Astrocyte of the cerebellum (primary cell): ENCODE measurements around the gene VTI1A.
"Not testable (repeated sequence)": the region's sequence is repeated elsewhere in the genome, so short reads cannot be mapped to it uniquely, and the experiment has no call there.

Experiments used
- DNase-seq: peaks from one replicate; pipeline ENCODE4 v3.0.0-alpha.2; 2011; ENCODE audit warnings: low read depth
- H3K4me3 ChIP-seq: 2 replicates; pipeline ENCODE4 v1.5.1; 2011; ENCODE audit warnings: mild to moderate bottlenecking, low read depth, low read length, moderate library complexity
- CTCF ChIP-seq: IDR thresholded peaks from 2 replicates; pipeline ENCODE4 v1.5.1; 2012; ENCODE audit warnings: low read length, low read depth, moderate library complexity, mild to moderate bottlenecking; ENCODE audit errors: missing control alignments
- in situ Hi-C: cut with HindIII; loops from 2 replicates; pipeline ENCODE4 v1.10.0; 2017; ENCODE audit warnings: low sequenced_read_pairs

Gene VTI1A

GRCh38 chr10:112721080-112721698 is 274.2 kb downstream of the VTI1A start:
- no peak for DNase-seq
- no peak overlapping the region for H3K4me3 ChIP-seq
- TF ChIP-seq CTCF, result peak; percentile 66
- in situ Hi-C loops, result no loop called here

- no peak for TF ChIP-seq CTCF
- no peak for DNase-seq
- no peak overlapping the region for H3K4me3 ChIP-seq
- in situ Hi-C loops, result no loop called here
Measured at GRCh38 chr10:112722758-112723157, 275.7 kb downstream of the VTI1A start.

- in situ Hi-C loops, result no loop called here
- DNase-seq, result no peak
- TF ChIP-seq CTCF, result no peak
- H3K4me3 ChIP-seq, result no peak overlapping the region
Measured at GRCh38 chr10:112723876-112724275, 276.9 kb downstream of the VTI1A start.

GRCh38 chr10:112724404-112724991 is 277.5 kb downstream of the VTI1A start:
- H3K4me3 ChIP-seq, result no peak overlapping the region
- in situ Hi-C loops, result no loop called here
- no peak for DNase-seq
- no peak for TF ChIP-seq CTCF

- no peak overlapping the region for H3K4me3 ChIP-seq
- in situ Hi-C loops, result no loop called here
- DNase-seq, result no peak
- TF ChIP-seq CTCF, result no peak
Measured at GRCh38 chr10:112728118-112728883, 281.3 kb downstream of the VTI1A start.

GRCh38 chr10:112728997-112729396 is 282.0 kb downstream of the VTI1A start:
- TF ChIP-seq CTCF, result no peak
- in situ Hi-C loops, result no loop called here
- no peak overlapping the region for H3K4me3 ChIP-seq
- DNase-seq, result no peak

- H3K4me3 ChIP-seq, in situ Hi-C loops, DNase-seq: not testable (repeated sequence)
Measured at GRCh38 chr10:112731450-112731849, 284.4 kb downstream of the VTI1A start.
